Activated naive CD8-positive, alpha-beta T cell treated with anti-CD3 and anti-CD28 coated beads, Interleukin-2, amount 10 ng/mL, durations not matched to agents 7 days and 5 days (primary cell): ENCODE data around the gene ARL4D. TPM values are rescaled to one million over a fixed set of nuclear protein-coding genes. Genes with fewer than 3 reads are reported as not detected.

Experiments used
- ATAC-seq: fragments of 150-1000 bp; cut with Tn5 transposase; one replicate; pipeline ENCODE4 v1.10.0; 2021; ENCODE audit warnings: low read depth, moderate library complexity
- POLR2A ChIA-PET: fragments of 350-600 bp; sonication (Branson Sonifier 250); formaldehyde crosslinking; loops from one replicate; lab custom pipeline; 2021; ENCODE audit warnings: antibody characterized with exemption; lab: Charles Lee
- DNase-seq: peaks from one replicate; pipeline ENCODE4 v3.0.0; 2021
- H3K27ac Mint-ChIP-seq: one replicate; pipeline ENCODE4 v1.8.0; 2022; ENCODE audit warnings: mild to moderate bottlenecking, mixed read lengths
- H3K27me3 Mint-ChIP-seq: one replicate; pipeline ENCODE4 v1.8.0; 2022; ENCODE audit warnings: mild to moderate bottlenecking, moderate library complexity, mixed read lengths
- H3K36me3 Mint-ChIP-seq: one replicate; pipeline ENCODE4 v1.8.0; 2021; ENCODE audit warnings: mild to moderate bottlenecking, mixed read lengths
- H3K4me1 Mint-ChIP-seq: one replicate; pipeline ENCODE4 v1.8.0; 2021; ENCODE audit warnings: mixed read lengths
- H3K4me3 Mint-ChIP-seq: one replicate; pipeline ENCODE4 v1.8.0; 2022; ENCODE audit warnings: mild to moderate bottlenecking, moderate library complexity, mixed read lengths
- H3K9me3 Mint-ChIP-seq: one replicate; pipeline ENCODE4 v1.8.0; 2021; ENCODE audit warnings: mixed read lengths
- total RNA-seq, 2 experiments: library from RNA; stranded (reverse); gene quantifications; one replicate each; pipeline ENCODE4 v1.2.3, GENCODE V29; 2021

ARL4D gene
- total RNA-seq, 2 experiments from 2014 or later = 2.2 to 2.4 TPM

- no peak for ATAC-seq
- DNase-seq = no peak
- Mint-ChIP-seq H3K27me3 (peaks cover 24% of the 10 kb centered on the region), H3K4me1 (no peaks in the 10 kb centered on the region), H3K9me3 (no peaks in the 10 kb centered on the region), H3K27ac (no peak overlapping the region), H3K4me3 (no peak overlapping the region), H3K36me3 (no peaks in the 10 kb centered on the region)
- POLR2A ChIA-PET = no interaction called here
Measured at GRCh38 chr17:43428524-43428923, 29.7 kb downstream of the ARL4D start.

- no peak overlapping the region for H3K27ac Mint-ChIP-seq
- peaks cover 25% of the 10 kb centered on the region for H3K27me3 Mint-ChIP-seq
- POLR2A ChIA-PET = no interaction called here
- H3K9me3 Mint-ChIP-seq = no peaks in the 10 kb centered on the region
- no peaks in the 10 kb centered on the region for H3K36me3 Mint-ChIP-seq
- no peaks in the 10 kb centered on the region for H3K4me1 Mint-ChIP-seq
- ATAC-seq (no peak), DNase-seq (no peak)
- H3K4me3 Mint-ChIP-seq = no peak overlapping the region
Measured at GRCh38 chr17:43430936-43431713, 32.3 kb downstream of the ARL4D start.

GRCh38 chr17:43431714-43432523, 33.1 kb downstream of the ARL4D start:
- POLR2A ChIA-PET = no interaction called here
- no peak overlapping the region for H3K27ac Mint-ChIP-seq

GRCh38 chr17:43434902-43435319, 36.1 kb downstream of the ARL4D start:
- Mint-ChIP-seq H3K36me3 (no peaks in the 10 kb centered on the region), H3K4me1 (no peaks in the 10 kb centered on the region)
- POLR2A ChIA-PET = no interaction called here

More at GRCh38 chr17:43431714-43432523, 33.1 kb downstream of the ARL4D start:
- no peaks in the 10 kb centered on the region for H3K9me3 Mint-ChIP-seq
- H3K27me3 Mint-ChIP-seq = peaks cover 25% of the 10 kb centered on the region
- ATAC-seq (no peak), DNase-seq (no peak)
- H3K36me3 Mint-ChIP-seq = no peaks in the 10 kb centered on the region
- no peaks in the 10 kb centered on the region for H3K4me1 Mint-ChIP-seq
- no peak overlapping the region for H3K4me3 Mint-ChIP-seq

GRCh38 chr17:43437756-43438155, 39.0 kb downstream of the ARL4D start:
- H3K4me1 Mint-ChIP-seq = no peaks in the 10 kb centered on the region
- no peak overlapping the region for H3K4me3 Mint-ChIP-seq
- H3K27me3 Mint-ChIP-seq = peaks cover 17% of the 10 kb centered on the region
- H3K36me3 Mint-ChIP-seq = no peaks in the 10 kb centered on the region
- H3K27ac Mint-ChIP-seq = no peak overlapping the region
- H3K9me3 Mint-ChIP-seq = no peaks in the 10 kb centered on the region
- POLR2A ChIA-PET = no interaction called here
- ATAC-seq = no peak
- no peak for DNase-seq

More at GRCh38 chr17:43434902-43435319, 36.1 kb downstream of the ARL4D start:
- DNase-seq (no peak), ATAC-seq (no peak)
- no peaks in the 10 kb centered on the region for H3K9me3 Mint-ChIP-seq
- H3K27me3 Mint-ChIP-seq = peaks cover 21% of the 10 kb centered on the region
- H3K27ac Mint-ChIP-seq = no peak overlapping the region
- H3K4me3 Mint-ChIP-seq = no peak overlapping the region

- Mint-ChIP-seq H3K4me1 (no peaks in the 10 kb centered on the region), H3K9me3 (no peaks in the 10 kb centered on the region), H3K27ac (no peak overlapping the region), H3K4me3 (no peak overlapping the region), H3K36me3 (no peaks in the 10 kb centered on the region), H3K27me3 (peaks cover 17% of the 10 kb centered on the region)
- POLR2A ChIA-PET = no interaction called here
- ATAC-seq = no peak
- DNase-seq = no peak
Measured at GRCh38 chr17:43438626-43439025, 39.8 kb downstream of the ARL4D start.

GRCh38 chr17:43439041-43439440, 40.2 kb downstream of the ARL4D start:
- no peak for ATAC-seq
- no peak overlapping the region for H3K4me3 Mint-ChIP-seq
- H3K27ac Mint-ChIP-seq = no peak overlapping the region
- no peak for DNase-seq
- H3K36me3 Mint-ChIP-seq = no peaks in the 10 kb centered on the region
- H3K4me1 Mint-ChIP-seq = no peaks in the 10 kb centered on the region
- H3K9me3 Mint-ChIP-seq = no peaks in the 10 kb centered on the region
- POLR2A ChIA-PET = no interaction called here
- H3K27me3 Mint-ChIP-seq = peaks cover 14% of the 10 kb centered on the region

- ATAC-seq = no peak
- no peak overlapping the region for H3K27ac Mint-ChIP-seq
- no peaks in the 10 kb centered on the region for H3K9me3 Mint-ChIP-seq
- no peak for DNase-seq
- POLR2A ChIA-PET = no interaction called here
- H3K4me3 Mint-ChIP-seq = no peak overlapping the region
- H3K27me3 Mint-ChIP-seq = peaks cover 13% of the 10 kb centered on the region
- H3K4me1 Mint-ChIP-seq = no peaks in the 10 kb centered on the region
- H3K36me3 Mint-ChIP-seq = no peaks in the 10 kb centered on the region
Measured at GRCh38 chr17:43442711-43443110, 43.9 kb downstream of the ARL4D start.

- no peak for DNase-seq
- no peak for ATAC-seq
- POLR2A ChIA-PET = no interaction called here
- Mint-ChIP-seq H3K36me3 (no peaks in the 10 kb centered on the region), H3K27me3 (peaks cover 14% of the 10 kb centered on the region), H3K27ac (no peak overlapping the region), H3K4me1 (no peaks in the 10 kb centered on the region), H3K4me3 (no peak overlapping the region), H3K9me3 (no peaks in the 10 kb centered on the region)
Measured at GRCh38 chr17:43443381-43443780, 44.6 kb downstream of the ARL4D start.

- POLR2A ChIA-PET = no interaction called here
- no peaks in the 10 kb centered on the region for H3K9me3 Mint-ChIP-seq
- ATAC-seq (no peak), DNase-seq (no peak)
- H3K27me3 Mint-ChIP-seq = peaks cover 16% of the 10 kb centered on the region
- H3K36me3 Mint-ChIP-seq = no peaks in the 10 kb centered on the region
- H3K4me3 Mint-ChIP-seq = no peak overlapping the region
- H3K4me1 Mint-ChIP-seq = no peaks in the 10 kb centered on the region
- no peak overlapping the region for H3K27ac Mint-ChIP-seq
Measured at GRCh38 chr17:43444223-43445008, 45.6 kb downstream of the ARL4D start.

GRCh38 chr17:43445009-43445589, 46.3 kb downstream of the ARL4D start:
- peaks cover 16% of the 10 kb centered on the region for H3K27me3 Mint-ChIP-seq
- no peak overlapping the region for H3K4me3 Mint-ChIP-seq
- no peaks in the 10 kb centered on the region for H3K9me3 Mint-ChIP-seq
- H3K4me1 Mint-ChIP-seq = no peaks in the 10 kb centered on the region
- POLR2A ChIA-PET = no interaction called here
- no peaks in the 10 kb centered on the region for H3K36me3 Mint-ChIP-seq
- DNase-seq (no peak), ATAC-seq (no peak)
- H3K27ac Mint-ChIP-seq = no peak overlapping the region

GRCh38 chr17:43446773-43447172, 48.0 kb downstream of the ARL4D start:
- no peaks in the 10 kb centered on the region for H3K36me3 Mint-ChIP-seq
- no peak for DNase-seq
- POLR2A ChIA-PET = interaction anchor here (0.6 kb wide), 1 partner anchor 1581 kb away, joined by 3 read pairs; no protein-coding TSS in a partner anchor
- no peaks in the 10 kb centered on the region for H3K4me1 Mint-ChIP-seq
- H3K4me3 Mint-ChIP-seq = no peak overlapping the region
- H3K27ac Mint-ChIP-seq = no peak overlapping the region
- ATAC-seq = no peak
- no peaks in the 10 kb centered on the region for H3K9me3 Mint-ChIP-seq
- peaks cover 12% of the 10 kb centered on the region for H3K27me3 Mint-ChIP-seq
